ENCODE measurements around the gene ATP5ME.
A peak's percentile ranks its signal among the peaks of the same experiment; 100 is the strongest.

The ATP5ME gene

DNA sequence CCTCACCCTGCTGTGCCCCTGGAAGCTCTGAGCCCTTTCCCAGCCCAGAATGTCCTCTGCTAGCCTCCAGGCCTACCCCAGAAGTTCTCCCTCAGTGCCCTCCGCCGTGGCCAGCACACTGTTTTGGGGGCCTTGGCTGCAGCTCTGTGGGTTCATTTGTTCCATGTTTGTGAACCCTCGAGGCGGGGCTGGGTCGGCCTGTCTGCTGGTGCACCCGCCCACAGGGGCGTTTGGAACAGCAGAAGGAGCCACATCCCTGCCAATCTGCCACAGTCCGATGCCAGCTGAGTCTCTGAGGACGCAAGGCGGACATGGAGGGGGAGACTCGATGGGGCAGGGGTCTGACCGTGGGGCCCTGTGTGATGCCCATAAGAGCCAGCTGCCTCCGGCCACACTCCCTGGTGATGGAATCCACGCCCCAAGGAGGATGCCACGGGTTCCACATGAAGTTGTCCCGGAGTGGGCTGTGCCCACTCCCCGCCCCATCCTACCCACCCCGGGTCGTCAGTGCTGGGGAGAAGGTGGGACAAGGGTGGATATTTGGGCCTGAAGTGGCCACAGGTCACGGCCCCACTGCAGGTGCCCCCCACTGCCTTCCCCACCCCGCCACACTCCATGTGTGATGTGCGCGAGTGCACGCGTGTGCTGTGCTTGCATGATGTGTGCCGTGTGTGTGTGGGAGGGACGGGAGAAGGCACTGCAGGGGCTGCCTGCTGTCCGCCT, 7.1 kb downstream of the ATP5ME start:
- DNase-seq: no peak

- DNase-seq: no peak
Measured at GRCh38 chr4:666436-666810, 7.7 kb downstream of the ATP5ME start.

DNA sequence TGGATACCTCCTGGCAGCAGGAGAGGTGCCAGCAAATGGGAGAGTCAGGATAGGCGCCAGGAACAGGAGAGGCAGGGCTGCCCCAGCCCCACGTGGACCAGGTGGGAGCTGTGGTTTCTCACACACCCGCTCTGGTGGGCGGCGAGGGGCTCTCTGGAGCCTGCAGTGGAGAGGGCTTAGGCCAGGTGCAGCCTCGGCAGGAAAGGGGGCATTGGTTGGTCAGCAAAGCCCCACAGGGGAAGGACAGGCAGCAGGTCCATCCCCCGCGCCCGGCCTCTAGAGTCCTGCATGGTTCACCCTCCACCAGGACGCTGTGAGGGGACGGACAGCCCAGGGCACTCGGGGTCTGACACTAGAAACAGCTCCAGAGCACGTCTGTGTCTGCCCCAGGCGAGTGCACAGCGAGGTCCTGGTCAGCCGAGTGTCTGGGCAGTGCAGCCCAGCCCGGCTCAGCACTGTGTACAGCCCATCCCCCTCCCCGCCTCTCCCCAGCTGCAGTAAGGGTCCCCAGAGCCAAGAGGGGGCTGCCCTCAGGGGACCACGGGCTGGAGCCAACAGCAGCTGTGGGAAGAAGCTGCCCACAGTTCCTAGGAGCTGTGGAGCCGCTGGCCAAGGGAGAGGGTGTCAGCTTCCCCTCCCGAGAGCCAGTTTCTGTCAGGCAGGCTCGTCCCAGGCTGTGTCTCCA, 8.2 kb downstream of the ATP5ME start:
- DNase-seq: no peak

DNA sequence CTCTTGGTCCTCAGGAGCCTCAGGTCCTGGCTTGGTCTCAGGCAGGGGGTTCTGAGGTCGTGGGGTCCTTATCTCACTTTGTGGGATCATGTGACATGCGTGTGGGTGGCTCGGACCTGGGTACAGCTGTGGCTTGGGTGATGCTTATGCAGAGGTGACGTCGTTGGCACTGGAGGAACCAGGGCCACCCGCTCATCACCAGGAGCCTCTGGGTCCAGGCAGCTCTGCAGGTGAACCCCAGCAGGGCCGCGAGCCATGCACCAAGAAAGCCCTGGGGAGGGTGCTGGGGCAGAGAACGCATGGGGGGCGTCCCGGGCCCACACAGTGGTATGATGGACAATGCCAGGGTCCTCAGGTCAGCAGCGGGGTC, 8.7 kb downstream of the ATP5ME start:
- DNase-seq: no peak

DNA sequence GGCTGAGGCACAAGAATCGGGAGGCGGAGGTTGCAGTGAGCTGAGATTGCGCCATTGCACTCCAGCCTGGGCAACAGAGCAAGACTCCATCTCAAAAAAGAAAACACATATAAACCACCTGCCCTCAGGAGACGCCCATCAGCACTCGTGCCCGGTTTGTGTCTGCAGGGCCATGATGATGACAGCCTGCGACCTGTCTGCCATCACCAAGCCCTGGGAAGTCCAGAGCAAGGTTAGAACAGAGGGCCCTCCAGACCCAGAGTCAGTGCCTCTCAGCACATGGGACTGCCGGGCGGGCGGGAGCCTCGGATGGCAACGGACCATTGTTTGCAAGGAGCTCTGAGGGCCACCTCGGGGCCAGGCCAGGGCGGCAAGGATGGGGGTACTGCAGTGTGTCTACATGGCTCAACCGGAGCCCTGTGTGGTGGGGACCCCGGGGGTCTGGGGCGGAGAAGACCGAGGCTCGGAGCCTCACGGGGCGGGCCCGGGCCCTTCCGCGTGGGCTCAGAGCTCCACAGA, 9.3 kb downstream of the ATP5ME start:
- DNase-seq: no peak

GRCh38 chr4:663438-664428, 10.3 kb downstream of the ATP5ME start:
- DNase-seq: peak; percentile 38

GRCh38 chr4:663046-663437, 11.0 kb downstream of the ATP5ME start:
- DNase-seq: no peak

- no peak for DNase-seq
Measured at GRCh38 chr4:661881-662761, 12.0 kb downstream of the ATP5ME start.

GRCh38 chr4:661231-661630, 12.8 kb downstream of the ATP5ME start:
- no peak for DNase-seq

DNA sequence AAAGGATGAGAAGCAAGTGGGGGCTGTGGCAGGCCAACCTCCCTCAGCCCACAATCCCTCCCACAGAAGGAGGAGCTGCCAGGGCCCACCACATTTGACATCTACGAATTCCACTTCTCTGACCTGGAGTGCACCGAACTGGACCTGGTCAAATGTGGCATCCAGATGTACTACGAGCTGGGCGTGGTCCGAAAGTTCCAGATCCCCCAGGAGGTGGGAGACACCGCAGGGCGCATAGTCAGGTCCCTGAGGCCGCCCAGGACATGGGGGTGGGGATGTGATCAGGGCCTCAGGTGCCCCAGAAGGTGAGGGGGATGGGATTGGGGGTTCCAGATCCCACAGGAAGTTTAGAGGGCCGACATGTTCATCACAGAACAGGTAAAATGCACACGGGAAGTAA, 13.7 kb downstream of the ATP5ME start:
- DNase-seq: no peak

DNA sequence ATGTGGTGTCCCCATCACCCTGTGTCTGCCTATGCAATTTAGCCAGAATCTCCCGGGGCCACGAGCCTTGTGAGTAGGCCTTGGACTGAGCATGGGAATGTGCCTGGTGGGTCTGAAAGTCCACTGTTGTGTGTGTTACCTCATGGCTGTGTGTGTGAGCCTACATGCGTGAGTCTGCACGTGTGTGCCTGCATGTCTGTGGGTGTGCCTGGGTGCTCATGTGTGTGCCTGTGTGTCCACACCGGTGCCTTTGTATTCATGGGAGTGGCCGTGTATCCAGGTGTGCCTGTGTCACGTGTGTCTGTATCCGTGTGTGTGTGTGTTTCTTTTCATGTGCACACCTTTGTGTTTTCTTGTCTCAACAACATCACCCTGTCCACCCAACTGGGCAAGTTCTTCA, 14.2 kb downstream of the ATP5ME start:
- no peak for DNase-seq

DNA sequence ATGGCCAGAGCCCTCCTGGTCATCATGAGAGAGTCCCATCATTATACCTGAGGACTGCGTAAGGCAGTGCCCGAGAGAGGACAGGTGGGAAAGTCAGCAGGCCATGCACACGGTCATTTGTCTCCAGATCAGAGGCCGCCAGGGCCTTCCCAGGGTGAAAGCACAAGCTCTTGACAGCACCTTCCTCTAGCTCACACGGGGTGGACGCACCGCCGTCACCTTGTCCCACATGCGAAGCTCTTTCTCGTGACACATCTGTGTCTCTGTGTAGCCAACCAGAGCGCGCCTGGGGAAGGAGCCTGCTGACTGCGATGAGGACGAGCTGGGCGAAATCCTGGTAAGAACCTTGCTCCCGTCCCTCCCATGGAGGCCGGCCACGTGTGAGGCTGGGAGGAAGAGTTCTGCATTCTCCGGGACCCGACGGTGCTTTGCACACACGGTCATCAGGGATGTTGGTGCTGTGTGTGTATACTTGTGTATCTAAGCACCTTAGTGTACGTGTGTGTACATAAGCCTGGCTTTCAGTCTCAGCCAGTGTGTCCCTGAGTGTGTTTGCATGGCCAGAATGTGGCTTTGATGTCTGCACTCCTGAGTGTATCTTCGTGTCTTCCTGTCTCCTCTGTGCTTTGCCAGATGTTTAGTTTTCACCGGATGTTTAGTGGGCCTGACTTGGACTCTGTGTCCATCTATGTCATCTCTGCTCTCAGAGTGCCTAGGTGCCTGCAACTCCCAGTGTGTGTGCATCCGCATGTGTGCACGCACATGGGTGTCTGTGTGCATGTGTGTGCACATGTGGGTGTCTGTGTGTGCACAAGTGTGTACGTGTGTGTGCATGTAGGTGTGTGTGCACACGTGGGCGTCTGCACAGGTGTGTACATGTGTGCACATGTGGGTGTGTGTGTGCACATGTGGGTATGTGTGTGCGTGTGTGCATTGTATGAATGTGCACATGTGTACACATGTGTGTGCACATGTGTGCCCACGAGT, 15.1 kb downstream of the ATP5ME start:
- no peak for DNase-seq

DNA sequence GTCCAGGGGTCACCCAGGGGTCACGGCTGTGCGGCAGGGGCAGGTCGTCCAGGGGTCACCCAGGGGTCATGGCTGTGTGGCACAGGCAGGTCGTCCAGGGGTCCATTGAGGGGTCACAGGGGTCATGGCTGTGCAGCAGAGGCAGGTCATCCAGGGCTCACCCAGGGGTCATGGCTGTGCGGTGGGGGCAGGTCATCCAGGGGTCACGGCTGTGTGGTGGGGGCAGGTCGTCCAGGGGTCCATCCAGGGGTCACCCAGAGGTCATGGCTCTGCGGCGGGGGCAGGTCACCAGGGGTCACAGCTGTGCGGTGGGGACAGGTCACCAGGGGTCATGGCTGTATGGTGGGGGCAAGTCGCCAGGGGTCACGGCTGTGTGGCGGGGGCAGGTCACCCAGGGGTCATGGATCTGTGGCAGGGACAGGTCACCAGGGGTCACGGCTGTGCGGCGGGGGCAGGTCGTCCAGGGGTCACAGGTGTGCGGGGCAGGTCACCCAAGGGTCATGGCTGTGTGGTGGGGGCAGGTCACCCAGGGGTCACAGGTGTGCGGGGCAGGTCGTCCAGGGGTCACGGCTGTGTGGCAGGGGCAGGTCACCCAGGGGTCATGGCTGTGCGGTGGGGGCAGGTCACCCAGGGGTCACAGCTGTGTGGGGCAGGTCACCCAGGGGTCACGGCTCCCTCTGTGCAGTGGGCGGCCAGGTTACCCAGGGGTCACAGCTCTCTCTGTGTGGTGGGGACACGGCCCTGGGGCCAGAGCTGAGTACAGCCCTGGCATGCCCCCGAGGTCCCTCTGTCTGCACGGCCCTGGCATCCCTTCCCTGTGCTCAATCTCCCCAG, 16.0 kb downstream of the ATP5ME start:
- no peak for DNase-seq

DNA sequence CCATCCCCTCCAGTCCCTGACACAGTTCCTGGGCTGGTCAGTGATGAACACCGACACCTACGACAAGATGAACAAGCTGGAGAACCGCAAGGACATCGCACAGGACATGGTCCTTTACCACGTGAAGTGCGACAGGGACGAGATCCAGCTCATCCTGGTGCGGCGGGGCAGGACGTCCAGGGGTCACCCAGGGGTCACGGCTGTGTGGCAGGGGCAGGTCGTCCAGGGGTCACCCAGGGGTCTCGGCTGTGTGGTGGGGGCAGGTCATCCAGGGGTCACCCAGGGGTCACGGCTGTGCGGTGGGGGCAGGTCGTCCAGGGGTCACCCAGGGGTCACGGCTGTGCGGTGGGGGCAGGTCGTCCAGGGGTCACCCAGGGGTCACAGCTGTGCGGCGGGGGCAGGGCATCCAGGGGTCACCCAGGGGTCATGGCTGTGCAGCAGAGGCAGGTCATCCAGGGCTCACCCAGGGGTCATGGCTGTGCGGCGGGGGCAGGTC, 16.7 kb downstream of the ATP5ME start:
- no peak for DNase-seq

- no peak for DNase-seq
Measured at GRCh38 chr4:656436-657337, 17.4 kb downstream of the ATP5ME start.

DNA sequence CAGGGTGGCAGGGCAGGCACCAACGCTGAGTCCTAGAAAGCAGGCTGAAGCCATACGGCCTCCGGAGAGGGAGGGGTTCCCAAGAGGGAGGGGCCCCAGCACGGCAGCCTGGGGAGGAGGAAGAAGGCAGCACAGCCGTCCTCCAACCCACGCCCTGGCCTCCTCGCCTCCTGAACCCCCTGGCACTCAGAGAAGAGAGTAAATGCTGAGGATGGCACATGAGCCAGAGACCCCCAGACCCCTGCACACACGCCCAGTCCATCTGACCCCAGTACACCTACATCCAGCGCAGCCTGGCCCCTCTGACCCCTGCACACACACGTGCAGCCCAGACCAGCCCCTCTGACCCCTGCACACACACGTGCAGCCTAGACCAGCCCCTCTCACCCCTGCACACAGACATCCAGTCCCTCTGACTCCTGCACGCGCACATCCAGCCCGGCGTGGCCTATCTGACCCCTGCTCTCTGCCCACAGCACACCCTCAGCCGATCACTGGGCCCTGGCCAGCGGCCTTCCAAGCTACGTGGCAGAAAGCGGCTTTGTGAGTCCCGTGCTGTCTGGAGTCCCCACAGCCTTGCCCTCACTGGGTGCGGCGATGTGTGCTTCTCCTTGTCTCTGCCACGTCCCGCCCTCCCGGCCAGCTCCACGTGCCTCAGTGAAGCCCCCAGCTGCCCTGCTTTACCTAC, 18.5 kb downstream of the ATP5ME start:
- no peak for DNase-seq

DNA sequence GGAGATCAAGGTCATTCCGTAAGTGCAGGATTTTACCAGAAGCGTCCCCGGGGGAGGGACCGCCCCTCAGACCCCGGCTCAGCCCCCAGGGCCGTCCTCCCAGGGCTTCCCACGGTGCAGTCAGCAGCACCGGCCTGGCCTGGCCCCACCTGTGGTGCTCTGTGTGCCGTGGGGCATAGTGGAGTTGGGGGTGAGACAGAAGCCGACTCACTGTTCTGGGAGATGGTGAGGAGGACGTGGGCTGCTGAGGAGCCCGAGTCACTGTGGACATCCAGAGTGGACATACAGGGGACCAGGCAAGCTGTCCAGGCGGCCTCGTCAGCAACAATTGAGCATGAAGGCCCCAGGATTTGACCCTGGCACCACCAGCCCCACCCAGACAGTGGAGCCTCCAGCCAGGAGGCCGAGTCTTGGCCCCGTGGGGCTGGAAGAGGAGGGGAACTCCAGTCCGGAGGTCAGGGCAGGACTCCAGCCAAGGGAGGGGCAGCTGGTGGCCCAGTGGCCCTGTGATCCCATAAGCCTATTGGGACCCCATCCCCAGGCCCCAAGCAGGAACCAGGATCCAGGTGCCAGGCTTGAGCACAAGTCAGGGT, 19.1 kb downstream of the ATP5ME start:
- no peak for DNase-seq

DNA sequence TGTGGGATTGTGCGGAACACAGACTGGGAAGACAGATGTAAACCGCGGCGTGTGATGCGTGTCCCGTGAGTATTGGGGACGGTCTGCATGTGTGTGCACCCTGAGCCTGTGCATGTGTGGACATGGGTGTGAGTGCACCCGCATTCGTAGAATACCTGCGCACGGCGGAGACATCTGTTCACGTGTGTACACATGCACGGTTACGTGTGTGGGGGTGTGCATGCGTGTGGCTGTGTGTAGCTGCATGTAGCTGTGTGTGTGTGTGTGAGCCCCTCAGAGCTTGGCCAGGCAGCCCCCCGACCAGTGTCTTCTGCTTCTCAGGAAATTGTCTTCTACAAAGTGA, 19.6 kb downstream of the ATP5ME start:
- DNase-seq: no peak

Measured in NCI-H1694 treated with DMSO at 0.1 percent for 48 hours (cell line).